ENCODE measurements around the gene C1QTNF12.

The C1QTNF12 gene

DNA sequence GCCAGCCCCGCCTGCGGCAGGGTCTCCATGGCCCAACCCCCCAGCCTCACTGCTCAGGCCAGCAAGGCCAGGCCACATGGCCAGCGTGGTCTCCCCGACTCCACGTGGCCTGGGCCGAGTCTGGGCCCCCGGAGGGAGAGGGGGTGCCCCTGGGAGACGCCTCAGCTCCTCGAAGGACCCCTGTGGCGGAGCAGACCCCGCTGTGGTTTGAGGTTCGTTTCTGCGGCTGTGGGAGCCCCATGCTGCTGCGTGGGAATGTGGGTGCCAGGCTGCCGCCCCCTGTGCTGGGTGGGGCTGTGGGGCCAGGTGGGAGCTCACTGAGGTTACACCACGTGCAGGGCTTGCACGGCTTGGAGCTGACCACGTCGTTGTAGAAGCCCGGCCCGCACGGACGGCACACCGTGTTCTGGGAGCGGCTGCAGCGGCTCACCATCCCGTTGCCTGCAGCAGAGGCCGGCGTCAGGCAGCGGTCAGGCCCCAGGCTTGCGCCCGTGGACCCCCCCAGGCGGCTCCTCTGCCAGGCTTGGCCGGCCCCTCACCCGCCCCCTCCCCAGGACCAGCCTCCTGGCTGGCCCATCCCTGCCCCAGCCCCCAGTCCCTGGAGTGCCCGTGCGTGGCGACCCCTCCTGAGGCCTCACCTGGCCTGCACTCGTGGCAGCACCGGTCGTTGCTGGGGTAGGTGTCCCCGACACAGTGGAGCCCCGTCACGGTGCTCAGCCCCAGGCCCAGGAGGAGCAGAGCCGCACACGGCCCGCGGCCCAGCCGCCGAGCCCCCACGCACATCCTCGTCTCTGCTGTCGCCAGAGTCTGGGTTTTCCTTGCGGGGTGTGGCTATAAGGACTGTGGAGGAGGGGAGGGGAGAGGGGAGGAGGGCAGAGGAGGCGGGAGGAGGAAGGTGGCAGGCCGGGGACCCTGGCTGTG is 32.9 kb downstream of the C1QTNF12 start, which contains the start of gene TNFRSF4:
Gene TNFRSF4, minus strand, starts transcription at position 809 of the 921 bp plus-strand sequence. Its CDS starts 26 bp downstream, at position 783.
- peak in 1 of 2 donors; percentile 61 for DNase-seq (ENCODE audit: low read depth in 2 of 2)

DNA sequence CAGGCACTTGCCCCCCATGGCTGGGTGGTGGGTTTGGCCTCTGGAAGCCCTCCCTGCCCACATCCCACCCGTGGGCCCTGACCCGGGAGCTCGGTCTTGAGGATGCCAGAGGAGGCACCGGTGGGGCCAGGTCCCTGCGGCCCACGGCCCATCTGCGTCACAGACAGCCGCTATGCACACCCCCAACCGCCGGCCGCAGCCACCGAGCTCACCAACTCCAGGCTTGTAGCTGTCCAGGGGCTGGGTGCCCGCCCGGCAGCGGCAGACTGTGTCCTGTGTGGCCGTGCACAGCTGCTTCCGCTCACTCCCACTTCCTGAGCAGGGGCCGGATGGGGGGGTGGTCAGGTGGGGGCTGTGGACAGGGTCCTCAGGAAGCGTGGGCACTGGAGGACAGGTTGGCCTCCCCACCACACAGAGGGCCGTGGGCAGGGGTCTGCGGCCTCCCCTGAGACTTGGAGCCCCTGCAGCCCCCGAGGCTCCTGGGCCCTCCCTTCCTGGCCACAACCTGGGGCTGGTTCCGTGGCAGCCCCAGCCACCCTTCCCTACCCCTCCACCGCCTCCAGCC is 33.7 kb downstream of the C1QTNF12 start:
- DNase-seq (ENCODE audit: low read depth in 2 of 2): no peak

GRCh38 chr1:1211541-1212441 is 34.7 kb downstream of the C1QTNF12 start:
- DNase-seq (ENCODE audit: low read depth in 2 of 2): no peak

GRCh38 chr1:1210726-1211540 is 35.6 kb downstream of the C1QTNF12 start:
- no peak for DNase-seq (ENCODE audit: low read depth in 2 of 2)

DNA sequence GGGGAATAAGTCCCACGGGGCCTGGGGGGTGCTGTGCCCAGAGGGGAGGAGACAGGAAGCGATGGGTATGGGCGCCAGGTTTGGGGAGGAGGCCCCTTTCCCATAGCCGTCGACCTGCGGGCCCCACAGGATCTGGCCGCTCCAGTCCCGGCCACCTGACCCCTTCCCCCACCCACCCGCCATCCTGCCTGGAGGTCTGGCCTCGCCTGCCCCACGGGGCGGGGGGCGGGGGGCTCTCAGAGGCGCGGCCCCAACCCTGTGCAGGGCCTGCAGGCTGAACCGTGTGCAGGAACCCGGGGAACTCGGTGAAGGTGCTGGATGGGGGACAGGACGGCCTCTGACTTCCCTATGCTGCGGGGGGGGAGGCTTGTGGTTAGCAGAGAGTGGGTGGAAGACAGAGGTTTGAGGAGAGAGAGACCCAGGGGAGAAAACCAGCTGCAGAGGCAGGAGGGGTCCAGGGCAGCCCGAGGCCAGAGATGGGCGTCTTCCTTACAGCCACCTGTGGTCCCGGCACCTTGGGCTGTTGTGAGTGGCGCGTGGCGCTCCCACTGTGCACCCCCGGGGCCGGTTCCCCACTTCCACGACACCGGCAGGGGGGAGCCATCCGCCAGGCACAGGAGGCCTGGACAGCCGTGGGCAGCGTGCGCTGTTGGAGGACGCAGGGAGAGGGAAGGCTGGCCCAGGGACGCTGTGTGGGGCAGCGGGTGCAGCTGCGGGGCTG is 37.6 kb downstream of the C1QTNF12 start:
- peak in 1 of 2 donors; percentile 52 for DNase-seq (ENCODE audit: low read depth in 2 of 2)

- DNase-seq (ENCODE audit: low read depth in 2 of 2): no peak
Measured at GRCh38 chr1:1207571-1207892, 39.0 kb downstream of the C1QTNF12 start.

GRCh38 chr1:1206966-1207531 is 39.5 kb downstream of the C1QTNF12 start:
- no peak for DNase-seq (ENCODE audit: low read depth in 2 of 2)

GRCh38 chr1:1206376-1206965 is 40.1 kb downstream of the C1QTNF12 start, which contains the start of gene TNFRSF18:
TSS of gene TNFRSF18 (minus strand) at chr1:1206592. CDS start at chr1:1206571, 21 bp downstream.
- DNase-seq (ENCODE audit: low read depth in 2 of 2): peak in 1 of 2 donors; percentile 55

DNA sequence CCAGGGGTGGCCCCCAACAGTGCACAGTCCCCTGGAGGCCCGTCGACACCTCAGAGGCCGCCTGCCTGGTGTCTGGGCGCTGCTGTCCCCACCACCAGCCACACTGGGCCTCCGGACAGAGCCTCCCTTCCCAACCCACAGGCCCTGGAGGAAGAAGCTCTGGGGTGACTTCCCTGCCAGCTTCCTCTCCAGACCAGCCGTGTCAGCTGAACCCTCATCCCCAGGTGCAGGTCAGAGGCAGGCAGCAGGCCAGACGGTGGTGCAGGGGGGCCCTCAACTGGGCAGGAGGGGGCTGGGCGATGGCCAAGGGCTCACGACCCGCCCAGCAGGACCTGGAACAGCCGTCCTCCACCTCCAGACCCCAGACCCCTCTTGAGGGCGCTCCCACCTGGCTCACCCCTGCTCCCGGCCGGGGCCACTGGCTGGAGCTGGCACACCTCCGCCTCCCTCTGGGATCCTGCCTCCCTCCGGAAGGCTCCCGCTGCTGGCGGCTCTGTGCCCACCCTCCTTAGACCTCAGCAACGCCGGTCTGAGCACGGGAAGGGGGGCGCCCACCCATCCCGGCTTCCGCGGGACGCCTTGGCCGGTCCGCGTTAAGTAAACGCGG is 40.6 kb downstream of the C1QTNF12 start:
- no peak for DNase-seq (ENCODE audit: low read depth in 2 of 2)

- no peak for DNase-seq (ENCODE audit: low read depth in 2 of 2)
Measured at GRCh38 chr1:1204998-1205768, 41.3 kb downstream of the C1QTNF12 start.

- no peak for DNase-seq (ENCODE audit: low read depth in 2 of 2)
Measured at GRCh38 chr1:1204425-1204920, 42.0 kb downstream of the C1QTNF12 start.

- DNase-seq (ENCODE audit: low read depth in 2 of 2): no peak
Measured at GRCh38 chr1:1203561-1204424, 42.7 kb downstream of the C1QTNF12 start.

DNA sequence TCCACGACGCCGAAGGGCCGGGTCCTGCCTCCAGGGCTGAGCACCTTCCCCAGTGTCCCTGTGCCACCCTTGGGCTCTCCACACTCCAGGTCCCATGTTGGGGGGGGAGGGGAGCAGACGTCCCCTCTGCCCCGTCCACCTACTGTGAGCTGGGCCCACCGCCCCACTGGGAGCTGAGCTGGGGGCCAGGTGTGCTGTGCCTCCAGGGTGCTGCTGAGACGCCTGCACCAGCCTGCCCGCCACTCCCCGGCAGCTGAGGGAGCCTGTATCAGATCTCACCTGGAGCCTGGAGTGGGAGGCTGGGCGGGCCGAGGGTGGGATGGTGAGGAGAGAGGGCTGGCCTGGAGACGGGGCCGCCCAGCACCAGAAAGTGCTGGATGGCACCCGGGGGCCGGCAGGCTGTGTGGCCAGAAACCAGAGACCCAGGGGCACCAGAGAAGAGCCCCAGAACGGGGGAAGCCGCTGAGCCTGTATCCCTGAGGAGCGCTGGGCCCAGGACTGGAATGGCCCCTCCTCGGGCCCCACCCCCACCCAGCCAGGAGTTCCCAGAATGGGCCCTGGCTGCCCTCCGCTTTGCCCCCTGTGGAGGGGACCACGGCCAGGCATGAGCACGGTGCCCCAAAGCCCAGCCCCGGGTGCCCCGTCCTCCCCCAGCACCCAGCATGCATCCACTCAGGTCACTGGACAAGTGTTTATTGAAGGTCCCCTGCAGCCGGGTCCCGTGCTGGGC is 43.5 kb downstream of the C1QTNF12 start:
- no peak for DNase-seq (ENCODE audit: low read depth in 2 of 2)

DNA sequence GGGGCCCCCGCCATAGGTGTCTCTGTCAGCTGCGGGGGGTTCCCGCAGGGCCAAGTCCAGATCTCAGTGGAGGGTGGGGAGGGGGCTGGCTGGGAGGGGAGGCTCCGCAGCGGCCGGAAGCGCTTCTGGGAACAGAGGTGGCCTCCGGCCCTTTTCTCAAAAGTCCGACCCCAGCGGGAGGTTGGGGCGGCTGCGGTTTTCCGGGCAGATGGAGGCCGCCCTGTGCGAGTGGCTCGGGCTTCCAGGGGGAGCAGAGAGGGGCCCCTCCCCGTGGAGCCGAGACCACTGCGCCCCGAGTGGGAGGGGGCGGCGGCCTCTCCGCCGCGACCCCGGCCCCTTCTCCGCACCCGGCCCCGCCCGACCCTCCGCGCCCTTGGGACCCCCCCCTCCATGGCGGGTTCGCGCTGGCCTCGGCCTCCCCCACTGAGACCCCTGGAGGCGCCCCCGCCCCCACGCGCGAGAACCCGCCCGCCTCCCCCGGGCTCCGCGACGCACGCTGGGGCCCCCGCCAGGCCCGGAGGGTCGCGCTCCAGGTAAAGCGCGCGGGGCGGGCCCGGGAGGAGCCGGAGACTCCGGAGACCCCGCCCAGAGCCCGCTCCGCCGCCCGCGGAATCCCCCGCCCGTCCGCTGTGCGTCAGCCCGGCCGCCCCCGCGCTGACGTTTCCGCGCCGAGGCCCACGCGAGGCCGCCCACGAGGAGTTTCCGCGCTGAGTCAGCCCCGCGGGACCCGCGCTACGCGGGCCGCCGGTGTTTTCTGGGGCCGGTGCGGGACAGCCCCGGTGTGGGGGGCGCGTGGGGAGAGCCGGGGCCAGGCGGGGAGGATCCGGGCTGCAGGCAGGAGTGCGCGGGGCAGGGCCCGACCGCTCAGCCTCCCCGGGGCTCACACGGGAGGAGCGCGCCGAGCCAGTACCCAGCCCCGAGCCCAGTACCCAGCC is 45.4 kb downstream of the C1QTNF12 start:
- DNase-seq (ENCODE audit: low read depth in 2 of 2): peak; percentile 94

Data from stimulated activated CD4-positive, alpha-beta T cell treated with anti-CD3 and anti-CD28 coated beads, Interleukin-1b, Interleukin-23, amount 100 ng/mL, for 4 hours (primary cell).